HG02852 (cell line): ENCODE data around the gene FUBP3.
"Not testable (repeated sequence)": the region's sequence is repeated elsewhere in the genome, so short reads cannot be mapped to it uniquely, and the experiment has no call there.

Experiments
- ATAC-seq: cut with Tn5 transposase; IDR thresholded peaks from one replicate; pipeline ENCODE4 v1.9.1; 2021; ENCODE audit warnings: mild to moderate bottlenecking, moderate library complexity; ENCODE audit not compliant: unreplicated experiment

The FUBP3 gene

DNA sequence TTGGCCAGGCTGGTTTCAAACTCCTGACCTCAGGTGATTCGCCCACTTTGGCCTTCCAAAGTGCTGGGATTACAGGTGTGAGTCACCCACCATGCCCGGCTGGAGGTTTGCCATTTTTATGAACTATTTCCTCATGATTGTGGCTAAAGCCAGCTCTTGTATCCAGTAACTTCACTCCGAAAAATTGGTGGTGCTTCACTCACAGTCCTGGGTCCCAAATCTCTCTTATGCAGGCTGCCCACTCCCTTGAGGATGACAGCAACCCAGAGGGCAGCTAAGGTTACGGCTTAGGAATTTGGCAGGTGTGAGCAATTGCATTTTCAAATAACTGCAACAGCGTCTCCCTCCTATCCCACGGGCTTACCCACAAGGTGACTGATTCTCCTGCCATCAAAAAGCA, 23.4 kb upstream of the FUBP3 start:
- ATAC-seq: no peak

GRCh38 chr9:130556396-130557076, 22.8 kb upstream of the FUBP3 start:
- ATAC-seq: no peak

DNA sequence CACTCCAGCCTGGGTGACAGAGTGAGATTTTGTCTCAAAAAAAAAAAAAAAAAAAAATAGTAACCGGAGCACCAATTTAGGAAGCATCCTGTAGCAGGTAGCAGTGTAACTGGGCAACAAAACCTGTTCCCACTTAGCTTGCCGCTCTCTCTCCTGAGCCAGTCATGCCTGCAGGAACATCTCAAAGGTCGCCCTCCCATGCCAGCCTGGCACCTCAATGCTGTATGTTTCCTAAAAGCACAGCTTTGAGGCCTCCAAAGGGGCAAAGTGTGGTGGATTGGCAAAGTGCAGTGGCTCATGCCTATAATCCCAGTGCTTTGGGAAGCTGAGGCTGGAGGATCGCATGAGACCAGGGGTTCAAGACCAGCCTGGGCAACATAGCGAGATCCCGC, 22.3 kb upstream of the FUBP3 start:
- ATAC-seq: no peak

GRCh38 chr9:130561056-130561455, 18.3 kb upstream of the FUBP3 start:
- no peak for ATAC-seq

GRCh38 chr9:130562525-130562924, 16.9 kb upstream of the FUBP3 start:
- not testable (repeated sequence) for ATAC-seq

DNA sequence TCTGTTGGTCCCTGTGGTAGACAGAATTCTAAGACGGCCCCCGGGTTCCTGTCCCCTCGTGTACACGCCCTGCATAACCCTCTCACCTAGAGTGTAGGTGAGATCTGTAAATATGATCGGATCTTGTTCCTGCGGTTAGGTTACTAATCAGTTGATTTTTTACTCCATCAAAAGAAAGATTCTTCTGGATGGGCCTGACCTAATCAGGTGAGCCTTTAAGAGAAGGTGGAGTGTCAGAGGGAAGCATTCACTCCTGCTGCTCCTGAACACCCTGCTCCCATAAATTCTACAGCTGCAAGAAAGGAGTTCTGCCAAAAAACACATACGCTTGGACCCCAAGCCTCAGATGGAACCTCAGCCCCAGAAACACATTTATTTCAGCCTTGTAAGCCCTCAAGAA, 15.6 kb upstream of the FUBP3 start:
- ATAC-seq: no peak

DNA sequence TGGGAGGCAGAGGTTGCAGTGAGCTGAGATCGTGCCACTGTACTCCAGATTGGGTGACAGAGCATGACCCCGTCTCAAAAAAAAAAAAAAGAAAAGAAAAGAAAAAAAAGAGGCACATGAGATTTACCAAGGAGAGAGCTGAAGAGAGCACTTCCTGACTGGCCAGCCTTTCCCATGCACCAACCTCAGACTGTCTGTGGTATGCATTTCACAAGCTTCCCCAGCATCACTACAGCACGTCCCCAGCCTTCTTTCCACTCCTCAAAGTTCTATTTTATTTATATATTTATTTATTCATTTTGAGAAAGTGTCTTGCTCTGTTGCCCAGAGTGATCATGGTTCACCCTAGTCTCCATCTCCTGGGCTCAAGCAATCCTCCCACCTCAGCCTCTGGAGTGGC, 13.6 kb upstream of the FUBP3 start:
- no peak for ATAC-seq

DNA sequence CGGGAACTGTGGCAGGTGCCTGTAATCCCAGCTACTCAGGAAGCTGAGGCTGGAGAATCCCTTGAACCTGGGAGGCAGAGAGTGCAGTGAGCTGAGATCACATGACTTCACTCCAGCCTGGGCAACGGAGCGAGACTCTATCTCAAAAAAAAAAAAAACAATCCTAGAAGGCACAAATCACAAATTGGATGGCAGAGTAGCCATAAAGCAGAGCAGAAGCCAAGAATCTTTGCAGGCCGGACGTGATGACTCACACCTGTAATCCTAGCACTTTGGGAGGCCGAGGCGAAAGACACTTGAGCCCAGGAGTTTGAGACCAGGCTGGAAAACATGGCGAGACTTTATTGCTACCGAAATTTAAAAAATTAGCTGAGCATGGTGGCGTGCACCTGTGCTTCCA, 9.2 kb upstream of the FUBP3 start:
- no peak for ATAC-seq

DNA sequence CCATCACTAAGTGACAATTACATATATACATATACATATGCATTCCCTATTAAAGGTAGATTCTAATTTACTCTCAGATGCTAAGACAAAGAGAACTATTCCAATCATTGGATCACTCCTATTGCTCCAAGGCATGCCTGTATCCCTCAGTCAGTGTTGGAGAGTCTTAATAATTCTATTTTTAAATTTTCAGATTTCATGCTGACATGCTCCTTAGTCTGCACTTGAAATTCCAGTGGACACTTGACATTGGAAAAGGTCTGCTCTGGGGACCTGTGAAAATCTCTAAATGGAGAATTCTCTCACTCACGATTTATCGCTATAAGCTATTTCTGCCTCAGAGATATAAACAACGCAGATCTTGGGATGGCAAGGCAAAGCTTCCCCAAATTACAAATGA, 3.9 kb upstream of the FUBP3 start:
- ATAC-seq: no peak

GRCh38 chr9:130576176-130576575, 3.2 kb upstream of the FUBP3 start:
- no peak for ATAC-seq

- ATAC-seq: peak; percentile 34
These were observed 524 bp downstream of the FUBP3 start for GRCh38 chr9:130579738-130580463.

DNA sequence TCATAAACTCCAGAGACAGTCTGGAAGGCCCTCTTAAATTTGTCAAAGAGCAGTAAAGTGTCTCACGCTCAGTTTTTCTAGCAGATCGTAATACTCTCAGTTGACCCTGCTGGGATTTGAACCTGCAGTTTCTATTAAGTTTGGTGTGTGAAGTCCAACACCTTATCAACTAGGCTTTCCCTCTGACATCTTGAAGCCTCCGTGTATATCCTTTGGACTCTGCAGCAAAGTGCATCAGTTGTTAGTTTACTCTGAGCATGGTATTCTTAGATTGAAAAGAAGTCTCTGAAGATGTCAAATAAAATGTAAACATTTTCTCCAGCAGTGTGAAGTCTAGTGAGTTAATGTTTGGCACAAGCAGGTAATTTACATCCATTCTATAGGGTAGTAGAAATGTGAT, 2.4 kb downstream of the FUBP3 start:
- no peak for ATAC-seq

GRCh38 chr9:130583271-130583670, 3.9 kb downstream of the FUBP3 start:
- no peak for ATAC-seq

DNA sequence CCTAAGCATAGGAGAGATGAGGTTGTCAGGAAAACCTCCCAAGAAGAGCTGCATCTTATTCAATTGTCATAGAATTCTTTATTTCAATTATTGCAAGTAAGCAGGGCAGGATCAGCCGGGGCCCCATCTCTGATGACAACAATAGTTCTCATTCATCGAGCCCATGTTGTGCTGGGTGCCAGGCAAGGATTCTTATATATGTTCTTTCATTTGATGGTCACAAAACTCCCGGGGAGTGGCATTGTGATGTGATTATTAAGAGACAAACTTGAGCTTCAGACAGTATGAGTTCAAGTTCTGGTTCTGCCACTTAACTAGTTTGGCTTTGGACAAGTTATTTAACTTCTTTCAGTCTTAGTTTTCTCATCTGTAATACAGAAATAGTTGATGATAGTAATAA, 8.5 kb downstream of the FUBP3 start:
- no peak for ATAC-seq

- ATAC-seq: no peak
These were observed 9.0 kb downstream of the FUBP3 start for GRCh38 chr9:130588416-130588815.

DNA sequence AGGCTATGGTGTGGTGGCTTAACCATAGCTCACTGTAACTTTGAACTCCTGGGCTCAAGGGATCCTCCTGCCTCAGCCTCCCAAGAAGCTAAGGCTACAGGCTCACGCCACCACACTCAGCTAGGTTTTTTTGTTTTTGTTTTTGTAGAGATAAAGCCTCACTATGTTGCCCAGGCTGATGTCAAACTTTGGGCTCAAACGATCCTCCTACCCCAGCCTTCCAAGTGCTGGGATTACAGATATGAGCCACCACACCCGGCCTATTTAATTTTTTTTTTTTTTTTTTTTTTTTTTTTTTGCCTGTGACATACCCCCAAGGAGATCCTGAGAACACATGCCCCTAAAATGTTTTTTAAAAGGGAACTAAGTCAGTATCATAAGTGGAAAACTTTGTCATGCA, 10.4 kb downstream of the FUBP3 start:
- no peak for ATAC-seq

- no peak for ATAC-seq
These were observed 10.9 kb downstream of the FUBP3 start for GRCh38 chr9:130590305-130590704.

DNA sequence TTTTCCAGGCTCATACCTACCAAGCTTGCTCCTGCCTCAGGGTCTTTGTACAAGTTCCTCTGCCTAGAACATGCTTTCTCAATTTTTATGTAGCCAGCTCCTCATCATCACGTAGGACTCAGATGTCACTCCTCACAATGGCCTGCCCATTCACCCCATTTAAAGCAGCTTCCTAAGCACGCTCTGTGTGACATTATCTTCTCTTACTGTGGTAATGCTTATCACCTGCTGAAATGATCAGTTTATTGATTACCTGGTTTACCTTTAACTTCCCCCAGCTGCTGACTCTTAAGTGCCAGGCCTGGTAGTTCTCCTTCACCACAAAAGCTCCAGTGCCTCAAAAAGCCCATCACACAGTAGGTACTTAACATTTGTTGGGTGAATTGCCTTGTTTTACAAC, 13.6 kb downstream of the FUBP3 start:
- no peak for ATAC-seq

DNA sequence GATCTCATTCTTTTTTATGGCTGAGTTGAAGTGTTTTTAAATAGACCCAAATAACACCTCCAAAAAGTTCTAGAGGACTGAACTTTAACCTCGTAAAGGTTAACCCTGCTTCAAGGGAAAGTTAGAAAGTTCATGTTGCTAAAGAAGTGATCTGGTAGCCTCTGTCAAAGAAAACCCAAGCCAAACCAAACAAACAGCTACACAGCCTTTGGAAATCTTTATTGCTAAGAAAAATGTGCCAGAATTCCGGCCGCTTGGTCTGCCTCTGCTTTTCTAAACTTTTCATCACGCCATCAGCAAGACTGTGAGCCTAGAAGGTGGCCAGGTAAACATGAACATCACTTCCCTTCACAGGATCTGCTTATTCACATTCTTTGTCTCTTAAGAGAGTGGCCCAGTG, 17.9 kb downstream of the FUBP3 start:
- no peak for ATAC-seq

GRCh38 chr9:130598188-130598587, 18.8 kb downstream of the FUBP3 start:
- no peak for ATAC-seq

DNA sequence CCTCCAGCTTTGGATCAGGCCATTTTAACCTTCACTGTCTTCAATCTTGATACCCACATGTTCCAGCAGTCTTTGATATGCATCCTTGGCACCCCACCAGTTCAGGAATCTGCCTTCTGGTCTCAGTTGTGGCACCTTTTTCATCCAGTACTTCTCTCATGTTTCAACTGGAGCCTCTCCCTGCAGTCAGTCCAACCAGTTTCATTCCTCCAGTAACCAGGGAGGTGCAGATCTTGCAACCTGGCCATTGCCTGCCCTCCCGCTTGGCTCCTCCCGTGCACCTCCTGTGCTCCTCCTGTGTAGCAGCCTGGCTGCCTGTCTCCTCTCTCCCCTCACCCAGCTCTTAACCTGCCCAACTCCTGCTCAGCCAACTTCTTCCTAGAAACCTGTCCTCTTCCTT, 20.2 kb downstream of the FUBP3 start:
- no peak for ATAC-seq

- ATAC-seq: no peak
These were observed 21.7 kb downstream of the FUBP3 start for GRCh38 chr9:130601100-130601499.

- no peak for ATAC-seq
These were observed 24.9 kb downstream of the FUBP3 start for GRCh38 chr9:130604295-130604694.
